ENCODE data around the gene EEA1. TPM values are rescaled to one million over a fixed set of nuclear protein-coding genes. Genes with fewer than 3 reads are reported as not detected.

The EEA1 gene
- total and polyA plus RNA-seq, 10 donors, result 2.3 to 31.2 (median 20.8) TPM

DNA sequence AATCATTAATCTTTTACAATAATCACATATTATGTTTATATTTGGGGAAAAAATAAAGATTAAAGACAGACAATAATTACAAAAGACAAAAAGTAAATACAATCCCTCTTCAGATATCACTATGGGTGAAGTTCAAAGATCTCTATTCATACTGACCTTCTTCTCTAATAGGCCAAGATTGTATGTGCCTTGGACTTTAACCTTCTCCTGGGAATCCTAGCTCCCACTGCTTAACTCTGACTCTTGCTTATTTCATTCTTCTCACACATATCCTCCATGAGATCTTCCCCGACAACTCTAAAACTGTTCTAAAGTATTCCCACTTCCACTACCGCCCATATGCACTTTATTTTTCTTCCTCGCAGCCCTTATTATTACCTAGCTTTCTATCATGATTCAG, 83.8 kb downstream of the EEA1 start:
- 97 to 99% (median 98%) methylated on average over 3 of the region's 3 CpGs for WGBS, 5 donors
- TF ChIP-seq, protein P1, sequence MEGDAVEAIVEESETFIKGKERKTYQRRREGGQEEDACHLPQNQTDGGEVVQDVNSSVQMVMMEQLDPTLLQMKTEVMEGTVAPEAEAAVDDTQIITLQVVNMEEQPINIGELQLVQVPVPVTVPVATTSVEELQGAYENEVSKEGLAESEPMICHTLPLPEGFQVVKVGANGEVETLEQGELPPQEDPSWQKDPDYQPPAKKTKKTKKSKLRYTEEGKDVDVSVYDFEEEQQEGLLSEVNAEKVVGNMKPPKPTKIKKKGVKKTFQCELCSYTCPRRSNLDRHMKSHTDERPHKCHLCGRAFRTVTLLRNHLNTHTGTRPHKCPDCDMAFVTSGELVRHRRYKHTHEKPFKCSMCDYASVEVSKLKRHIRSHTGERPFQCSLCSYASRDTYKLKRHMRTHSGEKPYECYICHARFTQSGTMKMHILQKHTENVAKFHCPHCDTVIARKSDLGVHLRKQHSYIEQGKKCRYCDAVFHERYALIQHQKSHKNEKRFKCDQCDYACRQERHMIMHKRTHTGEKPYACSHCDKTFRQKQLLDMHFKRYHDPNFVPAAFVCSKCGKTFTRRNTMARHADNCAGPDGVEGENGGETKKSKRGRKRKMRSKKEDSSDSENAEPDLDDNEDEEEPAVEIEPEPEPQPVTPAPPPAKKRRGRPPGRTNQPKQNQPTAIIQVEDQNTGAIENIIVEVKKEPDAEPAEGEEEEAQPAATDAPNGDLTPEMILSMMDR (IDR thresholded peaks at IDR 0.05 in 8 of 11, conservative IDR thresholded peaks at IDR 0.05 in 3 of 11), result no peak
- TF ChIP-seq POLR2AphosphoS5 (IDR thresholded peaks at IDR 0.05), result no peak
- TF ChIP-seq POLR2A (IDR thresholded peaks at IDR 0.05), result no peak
- Histone ChIP-seq H3K4me3 (no peak overlapping the region), H3K27ac (no peak overlapping the region), H3K36me3 (peaks cover 0 to 46% (median 16%) of the 10 kb centered on the region in 6 donors), H3K27me3 (replicated peaks in 1 of 7) (no peaks in the 10 kb centered on the region), H3K4me1 (no peaks in the 10 kb centered on the region), H3K9me3 (peaks cover 0 to 6% (median 0%) of the 10 kb centered on the region in 8 donors)
- DNase-seq, result no peak
- intact Hi-C loops (cut with DNase I; ENCODE audit: low total_unique reads), result no loop called here

DNA sequence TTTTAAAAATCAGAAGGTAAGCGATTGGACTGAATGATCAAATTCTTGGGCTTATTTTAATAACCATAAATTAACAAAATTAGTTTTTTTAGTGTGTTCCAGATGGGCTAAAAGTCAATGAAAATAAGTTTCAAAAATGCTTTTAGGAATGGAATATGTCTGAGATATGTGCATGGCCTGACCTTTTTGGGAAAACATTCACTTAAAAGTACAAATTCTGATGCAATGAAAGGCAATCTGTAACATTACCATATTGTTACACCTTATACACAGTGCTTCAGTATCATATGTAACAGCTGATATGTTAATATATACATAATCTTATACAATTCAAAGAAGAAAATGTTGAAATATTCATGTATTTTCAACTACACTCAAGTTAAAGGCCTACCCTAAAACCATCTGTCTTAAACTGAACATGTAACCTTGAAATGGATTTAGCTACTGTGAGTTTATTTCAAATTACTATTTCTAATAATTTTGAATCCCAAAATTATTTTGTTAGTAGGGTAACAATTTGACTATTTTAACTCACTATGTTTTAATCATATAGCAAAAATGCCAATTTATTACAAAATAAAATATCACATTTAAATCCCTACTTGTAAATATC, 84.8 kb downstream of the EEA1 start:
- peaks cover 0 to 42% (median 8%) of the 10 kb centered on the region in 6 donors for H3K36me3 ChIP-seq
- intact Hi-C loops (cut with DNase I; ENCODE audit: low total_unique reads), result no loop called here
- peaks cover 0 to 6% (median 0%) of the 10 kb centered on the region in 8 donors for H3K9me3 ChIP-seq
- no peak for DNase-seq
- H3K27ac ChIP-seq, result no peak overlapping the region
- no peak overlapping the region for H3K4me3 ChIP-seq
- WGBS, 5 donors, result 94 to 100% (median 96%) methylated on average over 1 of the region's 1 CpG
- H3K4me1 ChIP-seq, result no peaks in the 10 kb centered on the region
- TF ChIP-seq POLR2AphosphoS5 (IDR thresholded peaks at IDR 0.05) (no peak), POLR2A (IDR thresholded peaks at IDR 0.05) (no peak)
- TF ChIP-seq, protein P1 (IDR thresholded peaks at IDR 0.05 in 8 of 11, conservative IDR thresholded peaks at IDR 0.05 in 3 of 11), result no peak
- H3K27me3 ChIP-seq (replicated peaks in 1 of 7), result no peaks in the 10 kb centered on the region

DNA sequence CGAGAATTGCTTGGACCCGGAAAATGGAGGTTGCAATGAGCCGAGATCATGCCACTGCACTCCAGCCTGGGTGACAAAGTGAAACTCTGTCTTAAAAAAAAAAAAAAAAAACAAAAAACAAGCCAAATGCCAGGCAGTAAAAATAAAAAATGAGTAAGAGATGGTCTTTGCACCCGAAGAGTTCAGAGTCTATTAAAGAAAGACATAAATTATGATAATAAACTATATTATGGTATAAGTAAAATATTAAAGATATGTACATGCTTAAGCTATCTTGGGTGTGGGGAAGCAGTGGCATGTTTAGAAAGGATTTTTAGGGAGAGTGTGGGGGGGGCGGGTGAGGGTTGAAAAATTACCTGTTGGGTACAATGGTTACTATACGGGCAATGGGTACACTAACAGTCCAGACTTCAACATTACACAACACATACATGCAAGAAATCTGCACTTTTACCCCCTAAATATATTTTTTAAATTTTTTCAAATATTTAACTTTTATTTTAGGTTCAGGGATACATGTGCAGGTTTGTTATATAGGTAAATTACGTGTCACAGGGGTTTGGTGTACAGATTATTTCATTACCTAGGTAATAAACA, 99.3 kb downstream of the EEA1 start:
- H3K4me1 ChIP-seq, result no peaks in the 10 kb centered on the region
- no peaks in the 10 kb centered on the region for H3K27me3 ChIP-seq (replicated peaks in 1 of 7)
- intact Hi-C loops (cut with DNase I; ENCODE audit: low total_unique reads), result no loop called here
- no peak overlapping the region for H3K27ac ChIP-seq
- 90 to 98% (median 97%) methylated on average over 7 of the region's 7 CpGs for WGBS, 5 donors
- TF ChIP-seq, protein P1 (IDR thresholded peaks at IDR 0.05 in 8 of 11, conservative IDR thresholded peaks at IDR 0.05 in 3 of 11), result no peak
- TF ChIP-seq POLR2A (IDR thresholded peaks at IDR 0.05), result no peak
- no peak for TF ChIP-seq POLR2AphosphoS5 (IDR thresholded peaks at IDR 0.05)
- no peaks in the 10 kb centered on the region for H3K9me3 ChIP-seq
- no peak for DNase-seq
- H3K4me3 ChIP-seq, result no peak overlapping the region
- H3K36me3 ChIP-seq, result peaks cover 0 to 65% (median 24%) of the 10 kb centered on the region in 6 donors

DNA sequence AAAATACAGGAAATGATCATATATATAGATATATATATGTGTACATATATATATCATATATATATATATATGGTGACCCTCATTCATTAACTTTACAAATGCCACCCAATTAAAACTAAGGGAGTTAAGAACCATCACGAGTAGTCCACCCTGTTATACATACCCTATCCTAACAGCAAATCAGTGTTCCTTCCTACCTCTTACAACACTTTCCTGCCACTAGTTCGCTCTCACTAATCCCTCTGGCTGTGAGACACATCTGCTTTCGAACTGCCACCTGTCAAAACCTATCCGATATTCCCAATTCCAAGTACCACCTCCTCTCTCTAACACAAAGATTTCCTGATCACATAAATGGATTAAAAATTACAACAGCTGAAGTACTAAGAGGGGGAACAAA, 100.5 kb downstream of the EEA1 start:
- no peak overlapping the region for H3K27ac ChIP-seq
- H3K36me3 ChIP-seq, result peaks cover 0 to 75% (median 24%) of the 10 kb centered on the region in 6 donors
- 75 to 92% (median 85%) methylated on average over 4 of the region's 4 CpGs for WGBS, 5 donors
- DNase-seq, result no peak
- no peaks in the 10 kb centered on the region for H3K9me3 ChIP-seq
- intact Hi-C loops (cut with DNase I; ENCODE audit: low total_unique reads), result no loop called here
- H3K4me1 ChIP-seq, result no peaks in the 10 kb centered on the region
- TF ChIP-seq POLR2AphosphoS5 (IDR thresholded peaks at IDR 0.05) (no peak), POLR2A (IDR thresholded peaks at IDR 0.05) (no peak)
- TF ChIP-seq, protein P1 (IDR thresholded peaks at IDR 0.05 in 8 of 11, conservative IDR thresholded peaks at IDR 0.05 in 3 of 11), result no peak
- no peak overlapping the region for H3K4me3 ChIP-seq
- H3K27me3 ChIP-seq (replicated peaks in 1 of 7), result no peaks in the 10 kb centered on the region
